ENCODE measurements around the gene ADGRB3.

DNA sequence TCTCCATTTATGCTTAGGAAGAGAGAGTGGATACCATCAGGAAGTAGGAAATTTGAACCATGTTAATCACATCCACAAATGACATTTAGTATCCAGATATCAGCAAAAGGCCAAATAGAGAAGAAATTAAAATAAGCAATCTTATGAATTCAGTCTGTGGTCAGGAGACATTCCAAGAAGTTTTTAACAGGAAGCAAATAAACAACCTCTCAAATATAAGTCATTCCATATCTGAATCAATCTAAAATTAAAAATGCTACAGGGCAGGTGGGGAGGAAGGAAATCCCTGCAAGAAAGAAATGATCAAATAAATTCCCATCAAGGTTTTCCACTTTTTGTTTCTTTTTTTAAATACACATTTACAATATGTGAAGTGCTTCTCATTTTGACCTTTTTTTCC, 641.1 kb downstream of the ADGRB3 start:
- TF ChIP-seq, protein P1, sequence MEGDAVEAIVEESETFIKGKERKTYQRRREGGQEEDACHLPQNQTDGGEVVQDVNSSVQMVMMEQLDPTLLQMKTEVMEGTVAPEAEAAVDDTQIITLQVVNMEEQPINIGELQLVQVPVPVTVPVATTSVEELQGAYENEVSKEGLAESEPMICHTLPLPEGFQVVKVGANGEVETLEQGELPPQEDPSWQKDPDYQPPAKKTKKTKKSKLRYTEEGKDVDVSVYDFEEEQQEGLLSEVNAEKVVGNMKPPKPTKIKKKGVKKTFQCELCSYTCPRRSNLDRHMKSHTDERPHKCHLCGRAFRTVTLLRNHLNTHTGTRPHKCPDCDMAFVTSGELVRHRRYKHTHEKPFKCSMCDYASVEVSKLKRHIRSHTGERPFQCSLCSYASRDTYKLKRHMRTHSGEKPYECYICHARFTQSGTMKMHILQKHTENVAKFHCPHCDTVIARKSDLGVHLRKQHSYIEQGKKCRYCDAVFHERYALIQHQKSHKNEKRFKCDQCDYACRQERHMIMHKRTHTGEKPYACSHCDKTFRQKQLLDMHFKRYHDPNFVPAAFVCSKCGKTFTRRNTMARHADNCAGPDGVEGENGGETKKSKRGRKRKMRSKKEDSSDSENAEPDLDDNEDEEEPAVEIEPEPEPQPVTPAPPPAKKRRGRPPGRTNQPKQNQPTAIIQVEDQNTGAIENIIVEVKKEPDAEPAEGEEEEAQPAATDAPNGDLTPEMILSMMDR (IDR thresholded peaks at IDR 0.05) = no peak
- no peak for TF ChIP-seq POLR2A (IDR thresholded peaks at IDR 0.05)
